22Rv1 (cell line): ENCODE measurements around the gene ARAP1.

Experiments
- H3K27ac ChIP-seq: fragments of 450-650 bp; 2 replicates; pipeline ENCODE4 v1.5.1; 2017
- CTCF ChIP-seq: fragments of 450-650 bp; IDR thresholded peaks from 2 replicates; pipeline ENCODE4 v1.5.1; 2017; ENCODE audit warnings: mild to moderate bottlenecking
- ZFX ChIP-seq: fragments of 450-650 bp; IDR thresholded peaks from 2 replicates; pipeline ENCODE4 v1.6.1; 2017; ENCODE audit warnings: antibody characterized with exemption, borderline replicate concordance

ARAP1 gene

GRCh38 chr11:72724021-72724551 is 28.1 kb downstream of the ARAP1 start:
- TF ChIP-seq ZFX (no peak), CTCF (no peak)
- no peak overlapping the region for H3K27ac ChIP-seq

- H3K27ac ChIP-seq, result no peak overlapping the region
- no peak for TF ChIP-seq ZFX
- no peak for TF ChIP-seq CTCF
Observed at GRCh38 chr11:72723508-72723907, 28.7 kb downstream of the ARAP1 start.

- H3K27ac ChIP-seq, result no peak overlapping the region
- TF ChIP-seq ZFX, result no peak
- TF ChIP-seq CTCF, result no peak
Observed at GRCh38 chr11:72722050-72722748, 30.0 kb downstream of the ARAP1 start.

- H3K27ac ChIP-seq, result no peak overlapping the region
Observed at GRCh38 chr11:72721689-72722049, 30.5 kb downstream of the ARAP1 start.

GRCh38 chr11:72721276-72721675 is 30.9 kb downstream of the ARAP1 start:
- TF ChIP-seq CTCF (no peak), ZFX (no peak)
- no peak overlapping the region for H3K27ac ChIP-seq

More at GRCh38 chr11:72721689-72722049, 30.5 kb downstream of the ARAP1 start:
- TF ChIP-seq CTCF (no peak), ZFX (no peak)

- no peak overlapping the region for H3K27ac ChIP-seq
- no peak for TF ChIP-seq CTCF
- TF ChIP-seq ZFX, result no peak
Observed at GRCh38 chr11:72720784-72721183, 31.4 kb downstream of the ARAP1 start.

- no peak overlapping the region for H3K27ac ChIP-seq
- no peak for TF ChIP-seq ZFX
- no peak for TF ChIP-seq CTCF
Observed at GRCh38 chr11:72720047-72720446, 32.2 kb downstream of the ARAP1 start.
